Prostate gland (tissue), 2 donors: ENCODE measurements around the gene RXRA. TPM values are rescaled to one million over a fixed set of nuclear protein-coding genes. Genes with fewer than 3 reads are reported as not detected.

Source experiments
- DNase-seq: peaks from one replicate; pipeline ENCODE4 v3.0.0-alpha.2; 2019; ENCODE audit warnings: low spot score
- H3K27ac ChIP-seq, 2 donors: fragments of 200-600 bp; sonication (generic); 2 replicates each; pipeline ENCODE4 v1.5.1; 2017 to 2019
- H3K27me3 ChIP-seq: fragments of 200-600 bp; sonication (generic); replicated peaks from 2 replicates; pipeline ENCODE4 v1.5.1; 2019; ENCODE audit not compliant: insufficient read depth
- H3K36me3 ChIP-seq, 2 donors: fragments of 200-600 bp; sonication (generic); 1 replicate in 1 of 2; 2 replicates in 1 of 2; pipeline versions ENCODE4 v1.5.1 to v1.8.1; 2017 to 2019
- H3K4me1 ChIP-seq: fragments of 200-600 bp; sonication (generic); replicated peaks from 2 replicates; pipeline ENCODE4 v1.5.1; 2019
- H3K4me3 ChIP-seq, 2 donors: fragments of 200-600 bp; sonication (generic); 2 replicates each; pipeline ENCODE4 v1.5.1; 2017 to 2019
- H3K9me3 ChIP-seq: fragments of 200-600 bp; sonication (generic); 2 replicates; pipeline ENCODE4 v1.5.1; 2017
- CTCF ChIP-seq, 4 experiments: fragments of 200-600 bp in 2 of 4; fragments of 450-650 bp in 2 of 4; sonication (generic) in 2 of 4; IDR thresholded peaks; 1 replicate in 3 of 4; 2 replicates in 1 of 4; pipeline ENCODE4 v1.5.1; 2016 to 2019; ENCODE audit warnings: antibody characterized with exemption in 4 of 4, mild to moderate bottlenecking in 2 of 4, moderate library complexity in 2 of 4
- POLR2A ChIP-seq: fragments of 450-650 bp; IDR thresholded peaks from one replicate; pipeline ENCODE4 v1.6.1; 2016; ENCODE audit warnings: antibody characterized with exemption, mild to moderate bottlenecking
- POLR2AphosphoS5 ChIP-seq: sonication (generic); formaldehyde crosslinking; IDR thresholded peaks from one replicate; pipeline ENCODE4 v1.6.1; 2017; ENCODE audit warnings: antibody characterized with exemption
- WGBS: methylation state at CpG from one replicate; pipeline ENCODE4 v1.1.5; 2018; 5-methylcytosine and 5-hydroxymethylcytosine counted together
- intact Hi-C: fragments of 100-400 bp; cut with DNase I; formaldehyde crosslinking; loops from one replicate; pipeline ENCODE4 v1.14.2; 2022
- total RNA-seq, 2 donors: library from RNA; depleted of rRNA; stranded (reverse); fragments of >200 nt; gene quantifications; one replicate each; pipeline ENCODE4 v1.1.0, GENCODE V29; 2016

Gene RXRA
- total RNA-seq, 2 donors from 2014 or later, result 69.5 to 84.1 TPM

GRCh38 chr9:134460206-134460605 is 134.0 kb downstream of the RXRA start:
- no peak overlapping the region for H3K4me3 ChIP-seq
- intact Hi-C loops, result no loop called here
- peaks cover 11% of the 10 kb centered on the region for H3K4me1 ChIP-seq
- H3K9me3 ChIP-seq, result no peaks in the 10 kb centered on the region
- TF ChIP-seq POLR2A, result no peak
- no peak for TF ChIP-seq POLR2AphosphoS5
- TF ChIP-seq CTCF (IDR thresholded peaks at IDR 0.05), result no peak
- no peak for DNase-seq
- H3K36me3 ChIP-seq, result no peaks in the 10 kb centered on the region
- no peaks in the 10 kb centered on the region for H3K27me3 ChIP-seq
- H3K27ac ChIP-seq, result no peak overlapping the region
- WGBS, result 95% methylated on average over 12 of the region's 12 CpGs

GRCh38 chr9:134460896-134461295 is 134.6 kb downstream of the RXRA start:
- Histone ChIP-seq H3K27ac (no peak overlapping the region), H3K4me1 (peaks cover 8% of the 10 kb centered on the region), H3K9me3 (no peaks in the 10 kb centered on the region), H3K27me3 (no peaks in the 10 kb centered on the region), H3K4me3 (no peak overlapping the region), H3K36me3 (no peaks in the 10 kb centered on the region)
- DNase-seq, result no peak
- WGBS, result 64% methylated on average over 5 of the region's 5 CpGs
- TF ChIP-seq POLR2AphosphoS5 (no peak), CTCF (IDR thresholded peaks at IDR 0.05) (no peak), POLR2A (no peak)
- intact Hi-C loops, result no loop called here

GRCh38 chr9:134461426-134461982 is 135.2 kb downstream of the RXRA start:
- intact Hi-C loops, result no loop called here
- TF ChIP-seq POLR2A (no peak), POLR2AphosphoS5 (no peak), CTCF (IDR thresholded peaks at IDR 0.05) (no peak)
- Histone ChIP-seq H3K4me1 (peaks cover 4% of the 10 kb centered on the region), H3K27me3 (no peaks in the 10 kb centered on the region), H3K36me3 (no peaks in the 10 kb centered on the region), H3K27ac (no peak overlapping the region), H3K4me3 (no peak overlapping the region), H3K9me3 (no peaks in the 10 kb centered on the region)
- no peak for DNase-seq
- WGBS, result 93% methylated on average over 8 of the region's 8 CpGs

GRCh38 chr9:134462318-134462717 is 136.1 kb downstream of the RXRA start:
- Histone ChIP-seq H3K4me3 (no peak overlapping the region), H3K9me3 (no peaks in the 10 kb centered on the region), H3K27ac (no peak overlapping the region), H3K4me1 (no peaks in the 10 kb centered on the region), H3K36me3 (no peaks in the 10 kb centered on the region), H3K27me3 (no peaks in the 10 kb centered on the region)
- intact Hi-C loops, result no loop called here
- 52% methylated on average over 13 of the region's 13 CpGs for WGBS
- TF ChIP-seq CTCF (IDR thresholded peaks at IDR 0.05) (no peak), POLR2A (no peak), POLR2AphosphoS5 (no peak)
- no peak for DNase-seq

- intact Hi-C loops, result no loop called here
- Histone ChIP-seq H3K27ac (no peak overlapping the region), H3K36me3 (no peaks in the 10 kb centered on the region), H3K4me1 (no peaks in the 10 kb centered on the region), H3K27me3 (no peaks in the 10 kb centered on the region), H3K4me3 (no peak overlapping the region), H3K9me3 (no peaks in the 10 kb centered on the region)
- 75% methylated on average over 7 of the region's 7 CpGs for WGBS
- DNase-seq, result no peak
- TF ChIP-seq CTCF (IDR thresholded peaks at IDR 0.05), result no peak
- TF ChIP-seq POLR2AphosphoS5, result no peak
- TF ChIP-seq POLR2A, result no peak
Observed at GRCh38 chr9:134463280-134463679, 137.0 kb downstream of the RXRA start.
